GM21717 (cell line): ENCODE results near the gene CTU2.
"Not testable (repeated sequence)": the region's sequence is repeated elsewhere in the genome, so short reads cannot be mapped to it uniquely, and the experiment has no call there.

Source experiments
- ATAC-seq: cut with Tn5 transposase; IDR thresholded peaks from one replicate; pipeline ENCODE4 v1.9.1; 2021; ENCODE audit warnings: mild to moderate bottlenecking, moderate library complexity; ENCODE audit not compliant: unreplicated experiment

Gene CTU2

DNA sequence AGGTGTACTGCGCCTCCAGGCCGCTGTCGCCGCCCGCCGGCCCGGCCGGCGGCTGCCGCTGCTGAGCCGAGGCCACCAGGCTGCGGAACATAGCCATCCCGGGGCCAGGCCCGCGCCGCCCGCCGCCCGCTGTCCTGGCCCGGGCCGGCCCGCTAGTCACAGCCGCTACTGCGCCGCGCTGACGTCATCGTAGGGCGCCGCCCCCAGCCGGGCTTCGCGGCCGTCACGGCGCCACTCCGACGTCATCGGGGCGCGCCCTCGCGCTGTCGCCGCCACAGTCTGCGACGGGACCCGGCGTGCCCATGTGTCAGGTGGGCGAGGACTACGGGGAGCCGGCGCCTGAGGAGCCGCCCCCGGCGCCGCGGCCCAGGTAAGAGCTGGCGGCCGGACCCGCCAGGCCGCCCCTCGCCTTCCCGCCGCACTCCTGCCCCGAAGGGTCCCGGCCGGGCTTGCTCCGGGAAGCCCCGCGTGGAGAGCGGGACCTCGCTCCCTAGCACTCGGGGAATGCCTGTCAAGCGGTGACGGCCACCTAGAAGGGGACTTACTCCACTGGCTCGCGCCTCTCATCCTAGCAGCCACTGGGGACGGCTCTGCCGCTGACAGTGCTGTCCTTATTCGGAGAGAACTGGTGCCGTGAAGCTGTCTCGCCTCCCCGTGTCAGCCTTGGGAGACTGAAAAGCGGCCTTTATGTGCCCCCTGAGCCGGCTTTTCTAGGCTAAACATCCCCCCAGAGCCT lies at the start of gene CTU2, which contains the start of gene RNF166:
CTU2 (plus strand) TSS at position 275 of the 736 bp plus-strand sequence; CDS start at position 303, 28 bp downstream.
RNF166 (minus strand) TSS at position 180 of the 736 bp plus-strand sequence; CDS start at position 97, 83 bp downstream.
- ATAC-seq, result peak; percentile 46

DNA sequence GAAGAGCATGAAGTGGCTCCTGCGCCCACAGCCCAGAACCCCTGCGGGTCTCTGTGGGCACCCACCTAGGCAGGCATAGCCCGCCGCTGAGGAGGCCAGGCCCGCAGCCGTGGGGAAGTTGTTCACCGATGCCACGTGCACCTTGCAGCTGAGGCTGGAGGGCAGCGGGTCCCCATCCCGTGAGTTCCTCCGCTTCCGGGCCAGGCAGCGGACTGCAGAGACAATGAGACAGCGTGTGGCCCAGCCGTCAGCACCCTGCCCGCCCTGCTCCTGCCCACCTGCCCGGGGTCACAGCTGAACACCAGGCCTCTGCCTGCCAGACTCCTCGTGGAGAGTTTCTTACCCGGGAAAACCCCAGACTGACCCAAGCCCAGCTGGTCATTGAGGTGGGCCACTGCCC lies 48.9 kb upstream of the CTU2 start:
- no peak for ATAC-seq

DNA sequence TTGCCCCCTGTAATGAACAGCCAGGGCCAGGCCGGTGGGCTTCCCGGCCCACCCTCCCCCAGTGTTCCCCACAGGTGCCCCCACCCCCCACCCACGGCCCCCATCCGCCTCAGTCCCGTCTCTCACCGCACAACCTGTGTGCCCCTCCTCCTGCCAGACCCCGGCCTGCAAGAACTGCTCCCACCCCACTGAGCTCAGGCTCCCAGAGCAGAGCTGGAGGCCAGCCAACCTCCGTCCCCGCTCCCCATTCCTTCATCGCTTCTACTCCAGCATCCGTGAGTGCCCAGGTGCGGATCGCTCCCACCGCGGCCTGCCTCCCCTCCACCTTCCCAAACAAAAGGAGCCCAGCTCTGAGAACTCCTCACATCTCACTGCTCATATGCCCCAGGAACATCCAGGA lies 47.6 kb upstream of the CTU2 start:
- ATAC-seq, result no peak

DNA sequence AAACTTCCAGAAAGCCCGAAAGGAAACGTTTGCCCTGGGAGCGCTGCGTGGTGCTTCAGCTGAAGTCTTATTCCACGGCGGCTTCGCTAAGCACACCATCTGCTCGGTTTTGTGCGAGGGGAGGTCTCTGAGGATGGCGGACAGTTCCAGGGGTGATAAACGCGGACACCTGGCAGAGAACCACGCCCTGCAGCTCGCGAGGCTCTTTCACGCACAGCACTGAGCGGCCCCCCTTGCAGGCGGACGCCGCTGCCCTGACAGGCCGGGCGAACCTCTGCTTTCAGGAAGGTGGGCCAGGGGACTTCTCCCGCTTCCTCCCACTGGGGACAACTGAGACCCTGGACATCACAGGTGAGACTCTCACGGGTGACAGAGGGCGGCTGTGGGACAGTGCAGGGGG lies 47.1 kb upstream of the CTU2 start:
- ATAC-seq, result no peak

DNA sequence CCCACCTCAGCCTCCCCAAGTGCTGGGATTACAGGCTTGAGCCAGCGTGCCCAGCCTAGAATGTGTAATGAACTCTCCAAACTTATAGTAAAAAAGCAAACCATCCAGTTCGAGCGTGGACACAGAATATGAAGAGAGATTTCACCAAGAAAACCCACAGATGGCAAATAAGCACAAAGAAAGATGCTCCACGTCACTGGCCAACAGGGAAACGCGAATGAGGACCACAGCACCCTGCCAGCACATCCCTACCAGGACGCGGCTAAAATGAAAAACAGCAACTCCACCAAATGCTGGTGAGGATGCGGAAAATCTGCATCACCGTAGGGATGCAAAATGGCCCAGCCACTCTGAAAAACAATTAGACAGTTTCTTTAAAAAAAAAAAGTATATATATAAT lies 44.8 kb upstream of the CTU2 start:
- no peak for ATAC-seq

DNA sequence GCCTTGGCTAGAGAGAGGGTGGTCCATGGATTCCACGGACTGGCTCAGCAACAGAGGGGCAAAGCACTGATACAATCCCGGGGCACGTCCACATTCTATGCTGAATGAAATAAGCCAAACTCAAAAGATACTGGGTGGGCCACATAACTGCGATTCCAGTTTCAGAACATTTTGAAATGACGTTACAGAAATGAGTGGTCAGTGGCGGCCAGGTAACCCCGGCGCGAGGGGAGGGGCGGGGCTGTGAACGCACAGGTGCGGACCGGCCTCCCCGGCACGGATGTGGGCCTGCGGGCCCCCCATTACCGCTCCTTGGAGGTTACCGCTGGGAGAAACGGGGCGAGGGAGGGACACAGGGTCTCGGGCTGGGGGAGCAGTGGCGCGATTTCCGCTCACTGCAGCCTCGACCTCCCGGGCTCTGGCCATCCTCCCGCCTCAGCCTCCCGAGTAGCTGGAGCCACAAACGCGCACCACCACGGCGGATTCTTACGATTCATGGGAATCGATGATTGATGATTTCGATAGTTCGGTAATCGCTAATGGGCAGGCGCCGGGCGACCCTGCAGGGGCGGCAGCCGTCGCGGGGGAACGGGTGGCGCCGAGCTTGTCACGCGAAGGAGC lies 44.0 kb upstream of the CTU2 start:
- ATAC-seq, result peak; percentile 10

DNA sequence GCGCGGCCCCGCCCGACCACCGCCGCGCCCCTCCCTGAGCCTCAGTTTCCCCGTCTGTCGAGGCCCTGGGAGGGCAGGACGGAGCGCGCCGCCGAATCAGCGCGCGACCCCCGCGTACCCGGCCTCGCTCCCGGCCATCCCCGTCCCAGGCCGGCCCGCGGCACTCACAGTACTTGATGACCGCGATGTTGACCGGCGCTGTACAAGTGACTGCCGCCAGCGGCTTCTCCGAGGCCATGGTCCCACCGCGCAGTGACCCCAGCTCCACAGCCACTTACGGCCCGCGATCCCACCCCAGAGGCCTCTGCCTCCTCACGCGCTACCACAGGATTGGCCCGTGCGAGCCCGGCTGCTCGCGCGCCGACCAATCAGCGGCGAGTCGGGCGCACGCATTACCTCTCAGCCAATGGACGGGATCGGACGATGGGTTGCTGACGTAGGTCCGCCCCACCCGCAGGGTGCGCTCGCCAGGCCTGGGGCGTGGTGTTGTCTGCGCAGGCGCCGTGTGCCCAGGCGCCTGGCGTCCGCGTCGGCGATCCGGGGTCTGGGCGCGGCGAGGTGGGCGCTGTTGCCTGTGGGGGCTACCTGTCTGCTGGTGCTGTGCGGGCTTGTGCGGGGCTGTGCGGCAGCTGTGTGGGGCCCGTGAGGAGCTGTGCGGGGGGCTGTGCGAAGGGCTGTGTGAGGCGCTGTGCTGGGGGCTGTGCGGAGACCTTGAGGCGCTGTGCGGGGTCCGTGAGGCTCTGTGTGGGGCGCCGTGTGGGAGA lies 43.3 kb upstream of the CTU2 start, which contains the start of gene MVD:
MVD (minus strand) TSS at position 249 of the 764 bp plus-strand sequence; CDS start at position 238, 11 bp downstream.
- peak; percentile 90 for ATAC-seq

DNA sequence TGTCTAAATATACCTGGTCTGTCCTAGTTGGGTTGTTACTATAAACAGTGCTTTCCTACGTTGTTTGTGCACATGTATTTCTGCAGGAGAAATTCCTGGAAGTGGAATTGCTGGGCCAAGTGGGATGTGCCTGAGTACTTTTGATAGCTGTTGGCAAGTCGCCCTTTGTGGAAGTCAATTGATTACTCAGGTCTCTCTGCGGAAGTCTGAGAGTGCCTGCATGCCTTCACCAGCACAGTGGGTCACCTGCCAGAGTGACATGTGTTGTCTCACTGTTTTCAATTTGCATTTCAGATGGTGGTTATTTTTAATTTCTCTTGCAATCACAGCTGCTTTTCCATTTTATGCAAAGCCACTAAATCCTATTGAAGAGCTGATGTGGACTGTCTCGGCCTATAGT lies 41.2 kb upstream of the CTU2 start:
- ATAC-seq, result no peak

DNA sequence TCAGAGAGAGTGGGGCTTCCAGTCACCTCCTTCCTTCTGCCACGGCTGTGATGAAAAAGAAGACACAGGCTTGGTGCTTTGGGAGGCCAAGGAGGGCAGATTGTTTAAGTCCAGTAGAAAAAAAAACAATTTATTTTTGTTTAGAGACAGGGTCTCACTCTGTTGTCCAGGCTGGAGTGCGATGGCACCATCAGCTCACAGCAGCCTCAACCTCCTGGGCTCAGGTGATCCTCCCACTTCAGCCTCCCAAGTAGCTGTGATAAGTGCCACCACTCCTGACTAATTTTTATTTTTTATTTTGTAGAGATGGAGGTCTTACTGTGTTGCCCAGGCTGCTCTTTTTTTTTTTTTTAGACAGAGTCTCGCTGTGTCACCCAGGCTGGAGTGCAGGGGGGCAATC lies 40.7 kb upstream of the CTU2 start:
- no peak for ATAC-seq

DNA sequence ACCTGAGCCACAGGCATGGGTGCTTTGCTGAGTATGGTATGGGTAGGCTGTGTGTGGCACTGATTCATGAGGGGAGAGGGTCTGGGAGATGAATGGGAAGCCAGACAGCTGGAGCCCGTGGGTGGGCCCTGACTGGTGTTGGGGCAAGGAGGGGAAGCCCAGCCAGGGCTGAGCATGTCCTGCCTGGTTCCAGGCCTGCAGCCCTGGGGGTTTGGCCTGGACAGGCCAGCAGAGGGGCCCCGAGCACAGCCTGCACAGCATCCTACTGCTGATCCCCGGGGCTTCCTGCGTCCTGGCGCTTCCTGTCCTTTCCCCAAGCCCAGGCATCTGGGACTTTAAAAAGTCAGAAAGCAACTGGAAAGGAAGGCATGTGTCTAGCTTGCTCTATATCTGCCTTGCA lies 38.8 kb upstream of the CTU2 start:
- ATAC-seq, result no peak

DNA sequence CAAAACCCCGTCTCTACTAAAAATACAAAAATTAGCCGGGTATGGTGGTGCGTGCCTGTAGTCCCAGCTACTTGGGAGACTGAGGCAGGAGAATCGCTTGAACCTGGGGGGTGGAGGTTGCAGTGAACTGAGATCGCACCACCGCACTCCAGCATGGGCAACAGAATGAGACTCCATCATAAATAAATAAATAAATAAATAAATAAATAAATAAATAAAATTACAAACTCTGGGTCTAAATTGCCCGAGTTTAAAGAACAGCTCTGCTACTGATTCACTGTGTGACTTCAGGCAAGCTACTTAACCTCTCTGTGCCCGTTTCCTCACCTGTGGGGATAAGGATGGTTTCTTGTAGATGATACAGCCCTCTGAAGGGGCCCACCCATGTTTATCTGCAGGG lies 36.8 kb upstream of the CTU2 start:
- not testable (repeated sequence) for ATAC-seq

DNA sequence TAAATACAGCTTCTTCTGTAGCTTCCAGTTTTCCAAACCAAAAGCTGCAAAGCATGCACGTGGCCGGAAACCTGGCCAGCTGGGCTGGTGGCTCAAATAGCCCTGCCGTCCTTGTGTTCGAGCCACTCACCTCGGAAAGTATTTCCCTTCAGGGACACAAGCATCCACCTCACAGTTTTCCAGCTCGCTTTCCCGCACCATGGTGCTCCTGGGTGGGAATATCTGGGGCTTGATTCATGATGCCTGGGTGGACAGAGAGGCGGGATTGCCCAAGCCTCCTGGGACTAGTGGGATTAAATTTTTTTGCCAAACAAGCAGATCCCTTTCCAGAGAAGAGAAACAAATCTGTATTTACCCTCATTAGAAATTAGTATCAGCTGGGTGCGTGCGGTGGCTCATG lies 36.3 kb upstream of the CTU2 start:
- ATAC-seq, result no peak

DNA sequence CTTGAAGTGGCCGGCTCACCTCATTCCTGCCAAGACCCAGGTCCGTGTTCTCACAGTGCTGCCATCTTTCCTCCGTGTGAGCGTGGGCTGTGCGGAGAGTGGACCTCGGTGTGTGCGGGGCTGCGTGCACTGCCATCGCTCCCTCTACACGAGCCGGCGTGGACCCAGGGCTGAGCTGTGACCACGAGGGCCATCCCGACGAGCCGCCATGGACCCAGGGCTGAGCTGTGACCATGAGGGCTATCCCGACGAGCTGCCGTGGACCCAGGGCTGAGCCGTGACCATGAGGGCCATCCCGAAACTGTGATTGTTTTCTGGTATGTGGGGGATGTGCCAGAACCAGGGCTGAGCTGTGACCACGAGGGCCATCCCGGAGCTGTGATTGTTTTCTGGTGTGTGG lies 34.5 kb upstream of the CTU2 start:
- no peak for ATAC-seq

DNA sequence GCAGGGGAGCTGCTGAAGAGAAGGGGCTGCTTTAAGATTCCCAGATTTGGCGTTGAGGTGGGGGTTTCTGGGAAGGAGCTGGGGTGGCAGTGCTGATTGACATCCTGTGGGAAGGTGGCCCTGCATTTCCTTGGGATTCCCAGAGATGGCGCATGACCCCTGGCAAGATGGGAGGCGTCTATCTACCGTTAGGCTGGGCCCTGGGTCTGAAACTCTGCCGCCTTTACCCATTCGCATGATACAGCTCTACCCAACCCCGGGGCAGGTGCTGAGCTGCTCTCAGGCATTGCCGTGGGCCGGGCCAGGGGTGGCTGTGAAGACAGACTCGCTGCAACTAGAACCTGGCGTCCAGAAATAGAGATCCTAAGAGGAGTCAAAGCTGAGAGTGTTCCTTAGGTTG lies 33.5 kb upstream of the CTU2 start:
- no peak for ATAC-seq

DNA sequence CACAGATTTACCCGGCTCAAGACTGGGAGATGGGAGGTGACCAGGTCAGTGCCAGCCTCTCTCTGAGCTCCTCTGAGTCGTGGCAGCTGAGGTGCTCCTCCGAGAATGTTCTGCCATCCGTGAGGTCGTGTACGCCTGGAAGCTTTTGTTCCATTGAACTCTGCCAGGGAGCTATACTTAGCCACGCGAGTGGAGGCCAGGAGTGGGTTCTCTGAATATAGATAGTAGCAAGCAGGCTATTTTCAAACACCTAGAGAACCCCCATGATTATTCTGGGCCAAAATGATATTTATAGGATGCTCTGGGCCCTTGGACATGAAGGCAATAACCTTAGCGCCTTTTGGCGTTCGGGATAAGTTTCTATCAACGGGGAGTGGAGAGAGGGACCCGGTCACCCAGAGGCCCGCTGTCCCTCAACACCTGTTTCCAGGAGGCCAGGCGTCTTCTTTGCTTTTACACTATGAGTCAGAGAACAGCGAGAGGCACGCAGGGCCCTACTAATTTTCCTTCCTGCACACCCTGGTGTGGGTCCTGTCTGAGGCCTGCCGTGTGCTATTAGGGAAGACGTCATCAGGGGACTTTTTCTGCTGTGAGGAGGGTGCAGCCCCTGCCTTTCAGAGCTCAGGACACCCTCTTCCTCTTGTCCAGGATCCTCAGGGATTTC lies 32.5 kb upstream of the CTU2 start:
- peak; percentile 53 for ATAC-seq

DNA sequence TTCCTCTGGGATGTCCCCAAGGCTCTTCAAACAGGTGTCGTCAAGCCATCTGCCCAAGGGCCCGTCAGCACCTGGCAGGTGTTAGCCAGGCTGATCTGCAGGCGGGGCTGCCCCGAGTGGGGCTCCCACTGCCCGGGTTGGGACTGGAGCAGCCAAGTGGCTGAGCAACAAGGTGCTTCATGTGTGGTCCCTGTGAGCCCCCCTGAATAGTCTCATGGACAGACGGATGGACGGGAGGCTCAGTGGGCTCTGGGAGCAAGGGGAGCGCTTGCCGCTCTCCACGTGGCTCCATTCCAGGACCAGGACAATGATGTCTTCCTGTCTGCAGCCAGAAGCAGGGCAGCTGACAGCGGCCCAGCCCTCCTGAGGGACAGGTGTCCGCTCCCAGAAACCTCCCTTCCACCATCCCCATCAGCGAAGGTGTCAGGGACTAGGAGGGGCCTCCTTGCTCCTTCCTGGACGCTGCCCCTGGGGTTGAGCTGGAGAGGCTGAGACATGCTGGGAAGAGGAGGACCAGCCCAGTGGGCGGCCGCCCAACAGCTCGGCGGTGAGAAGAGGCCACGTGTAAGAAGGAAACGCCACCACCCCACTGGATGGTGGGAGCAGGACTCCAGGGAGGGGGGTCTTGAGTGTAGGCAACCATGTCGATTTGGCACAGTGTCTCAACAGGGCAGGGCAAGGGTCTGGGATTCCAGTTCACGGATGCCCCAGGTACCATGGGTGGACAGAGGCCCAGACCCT lies 29.6 kb upstream of the CTU2 start:
- ATAC-seq, result no peak

DNA sequence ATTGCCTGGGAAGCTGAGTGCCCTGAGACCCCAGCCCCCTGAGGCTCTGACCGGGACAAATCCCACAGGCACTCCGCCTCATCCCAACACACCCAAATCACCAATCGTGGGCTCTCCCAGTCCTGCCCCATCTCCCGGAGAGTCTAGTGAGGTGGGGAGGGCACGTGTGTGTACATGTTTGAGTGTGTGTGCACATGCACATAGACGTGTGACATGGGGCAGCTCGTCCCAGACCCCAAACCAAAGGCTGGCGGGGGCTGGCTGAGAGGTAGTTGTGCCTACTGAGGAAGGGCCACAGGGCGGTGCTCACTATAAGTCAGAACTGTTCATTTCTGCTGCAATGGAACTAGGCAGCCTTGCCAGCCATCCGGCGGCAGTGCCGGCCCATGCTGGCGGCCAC lies 28.6 kb upstream of the CTU2 start:
- no peak for ATAC-seq

DNA sequence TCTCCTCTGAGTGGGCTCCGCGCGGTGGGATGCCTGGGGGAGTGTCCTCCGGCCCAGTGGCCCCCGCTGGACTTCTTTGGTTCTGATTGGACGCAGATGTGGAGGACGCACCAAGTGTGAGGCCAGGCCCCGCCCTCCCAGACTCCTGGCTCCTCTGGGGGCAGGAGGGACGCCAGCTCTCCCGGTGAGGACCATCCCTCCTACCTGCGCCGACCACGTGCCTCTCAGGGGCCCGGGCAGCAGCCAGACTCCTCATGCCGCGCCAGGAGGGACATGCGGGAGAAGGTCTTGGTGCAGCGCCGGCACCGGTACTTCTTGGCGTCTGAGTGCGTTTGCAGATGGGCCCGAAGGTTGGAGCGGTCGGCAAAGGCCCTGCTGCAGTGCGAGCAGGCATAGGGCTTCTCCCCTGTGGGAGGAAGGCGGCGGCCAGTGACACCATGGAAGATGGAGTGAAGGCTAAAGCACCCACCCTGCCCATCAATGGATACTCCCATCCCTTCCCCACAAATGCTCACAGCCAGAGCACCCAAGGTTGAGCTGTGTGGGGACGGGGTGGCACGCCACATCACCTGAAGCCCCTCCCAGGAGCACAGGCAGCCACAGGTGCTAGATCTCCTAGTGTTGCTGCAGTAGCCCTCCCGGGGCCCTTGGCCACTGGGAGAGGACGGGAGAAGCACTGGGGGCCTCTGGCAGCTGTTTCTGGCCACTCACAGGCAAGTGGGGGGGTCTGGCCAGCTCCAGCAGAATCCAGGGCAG lies 27.9 kb upstream of the CTU2 start:
- no peak for ATAC-seq

DNA sequence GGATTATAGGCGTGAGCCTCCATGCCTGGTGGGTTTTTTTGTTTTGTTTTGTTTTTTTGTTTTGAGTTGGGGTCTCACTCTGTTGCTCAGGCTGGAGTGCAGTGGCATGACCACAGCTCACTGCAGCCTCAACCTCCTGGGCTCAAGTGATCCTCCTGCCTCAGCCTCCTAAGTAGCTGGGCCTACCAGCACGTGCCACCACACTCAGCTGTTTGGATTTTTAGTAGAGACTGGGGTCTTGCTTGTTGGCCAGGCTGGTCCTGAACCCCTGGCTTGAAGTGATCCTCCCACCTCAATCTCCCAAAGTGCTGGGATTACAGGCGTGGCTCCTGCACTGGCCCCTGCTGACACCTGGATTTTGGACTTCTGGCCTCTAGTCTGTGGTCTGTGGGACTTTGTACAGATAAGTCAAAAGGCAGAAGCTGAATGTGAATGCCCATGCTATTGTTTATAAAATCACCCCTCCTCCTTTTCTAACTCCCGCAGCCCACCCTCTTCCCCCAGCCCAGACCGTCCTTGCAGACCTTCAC lies 25.7 kb upstream of the CTU2 start:
- no peak for ATAC-seq
